WI38 (cell line): Measurements from ENCODE around the gene PDE10A.

Experiments
- H3K4me3 ChIP-seq: 2 replicates; pipeline ENCODE4 v1.5.1; 2011; ENCODE audit warnings: low read depth, mild to moderate bottlenecking, control low read depth, low read length
- TF ChIP-seq, protein P1 (sequence below): IDR thresholded peaks from 2 replicates; pipeline ENCODE4 v1.5.1; 2012; ENCODE audit warnings: low read depth, mild to moderate bottlenecking, control low read depth, low read length

The PDE10A gene

DNA sequence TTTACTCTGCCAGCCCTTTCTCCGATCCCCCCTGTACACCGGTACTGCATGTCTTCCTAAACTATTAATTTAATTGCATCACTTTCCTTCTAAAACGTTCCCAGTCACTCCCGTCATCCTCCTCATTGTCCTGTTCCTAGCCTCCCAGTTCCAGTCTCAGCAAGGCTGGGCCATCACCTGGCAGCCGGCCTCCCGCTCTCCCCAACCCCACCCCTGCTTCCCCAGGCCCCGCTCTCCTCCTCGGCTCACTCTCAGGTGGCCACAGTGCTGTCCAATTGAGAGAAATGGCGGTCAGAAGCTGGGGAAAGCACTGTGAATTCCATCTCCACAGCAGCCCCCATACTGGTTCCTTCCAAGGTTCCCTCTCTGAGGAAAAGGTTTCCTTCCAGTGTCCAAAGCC is 8.9 kb downstream of the PDE10A start:
- TF ChIP-seq, protein P1, sequence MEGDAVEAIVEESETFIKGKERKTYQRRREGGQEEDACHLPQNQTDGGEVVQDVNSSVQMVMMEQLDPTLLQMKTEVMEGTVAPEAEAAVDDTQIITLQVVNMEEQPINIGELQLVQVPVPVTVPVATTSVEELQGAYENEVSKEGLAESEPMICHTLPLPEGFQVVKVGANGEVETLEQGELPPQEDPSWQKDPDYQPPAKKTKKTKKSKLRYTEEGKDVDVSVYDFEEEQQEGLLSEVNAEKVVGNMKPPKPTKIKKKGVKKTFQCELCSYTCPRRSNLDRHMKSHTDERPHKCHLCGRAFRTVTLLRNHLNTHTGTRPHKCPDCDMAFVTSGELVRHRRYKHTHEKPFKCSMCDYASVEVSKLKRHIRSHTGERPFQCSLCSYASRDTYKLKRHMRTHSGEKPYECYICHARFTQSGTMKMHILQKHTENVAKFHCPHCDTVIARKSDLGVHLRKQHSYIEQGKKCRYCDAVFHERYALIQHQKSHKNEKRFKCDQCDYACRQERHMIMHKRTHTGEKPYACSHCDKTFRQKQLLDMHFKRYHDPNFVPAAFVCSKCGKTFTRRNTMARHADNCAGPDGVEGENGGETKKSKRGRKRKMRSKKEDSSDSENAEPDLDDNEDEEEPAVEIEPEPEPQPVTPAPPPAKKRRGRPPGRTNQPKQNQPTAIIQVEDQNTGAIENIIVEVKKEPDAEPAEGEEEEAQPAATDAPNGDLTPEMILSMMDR = no peak

DNA sequence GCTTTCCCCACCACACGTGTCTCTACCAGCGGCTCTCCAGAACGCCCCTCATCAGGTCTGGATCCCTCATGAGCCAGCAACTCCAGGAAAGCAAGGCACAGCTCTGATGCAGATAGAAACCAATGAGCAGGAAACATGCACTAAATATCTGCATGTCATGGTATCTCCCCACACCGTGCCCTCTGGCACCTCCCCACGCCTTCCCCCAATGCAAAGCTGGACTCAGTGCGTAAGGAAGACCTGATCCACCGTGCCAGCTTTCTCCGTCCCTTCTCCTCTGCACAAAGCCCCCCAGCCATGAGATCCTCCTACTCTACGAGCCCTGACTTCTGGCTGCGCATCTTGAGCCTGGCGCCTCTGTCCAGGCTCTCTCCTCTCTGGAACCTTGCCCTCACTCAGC is 9.4 kb downstream of the PDE10A start:
- H3K4me3 ChIP-seq = no peak overlapping the region
- TF ChIP-seq, protein P1 = no peak

More for the DNA sequence above, 8.9 kb downstream of the PDE10A start:
- H3K4me3 ChIP-seq = no peak overlapping the region

DNA sequence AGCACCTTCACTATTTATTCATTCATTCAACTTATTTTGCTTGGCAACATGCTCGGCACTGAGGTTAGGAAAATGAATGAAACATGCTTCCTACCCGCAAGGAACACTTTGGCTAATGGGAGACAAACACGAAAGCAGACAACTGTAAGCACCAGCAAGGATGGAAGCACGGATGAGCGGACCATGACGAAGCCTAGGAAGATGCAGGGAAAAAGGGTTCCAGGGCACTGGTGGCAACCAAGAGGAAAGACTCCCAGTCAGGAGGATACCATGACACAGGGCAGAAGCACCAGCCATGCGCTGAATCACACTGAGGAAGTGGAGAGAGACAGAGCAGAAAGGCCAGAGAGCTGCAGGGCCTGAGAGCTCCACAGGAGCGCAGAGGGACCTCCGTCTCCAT is 9.8 kb downstream of the PDE10A start:
- TF ChIP-seq, protein P1 = no peak
- H3K4me3 ChIP-seq = no peak overlapping the region

DNA sequence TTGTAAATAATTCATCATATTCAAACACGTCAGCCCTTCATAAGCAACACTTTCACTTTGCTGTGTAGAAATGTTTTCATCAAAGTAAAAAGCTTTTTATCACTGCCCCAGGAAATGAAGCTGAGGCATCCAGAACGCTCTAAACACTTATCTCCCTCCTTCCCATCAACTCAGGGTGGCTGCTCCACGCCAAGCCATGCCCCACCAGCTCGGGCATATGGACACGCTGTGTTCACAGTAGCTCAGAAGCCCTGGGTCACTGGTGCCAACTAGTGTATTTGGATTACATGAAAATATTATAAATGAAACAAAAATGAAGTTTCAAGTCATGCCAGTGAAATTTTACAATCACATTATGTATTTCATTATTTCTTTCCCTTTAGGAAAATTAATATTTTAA is 10.3 kb downstream of the PDE10A start:
- no peak overlapping the region for H3K4me3 ChIP-seq
- TF ChIP-seq, protein P1 = no peak

DNA sequence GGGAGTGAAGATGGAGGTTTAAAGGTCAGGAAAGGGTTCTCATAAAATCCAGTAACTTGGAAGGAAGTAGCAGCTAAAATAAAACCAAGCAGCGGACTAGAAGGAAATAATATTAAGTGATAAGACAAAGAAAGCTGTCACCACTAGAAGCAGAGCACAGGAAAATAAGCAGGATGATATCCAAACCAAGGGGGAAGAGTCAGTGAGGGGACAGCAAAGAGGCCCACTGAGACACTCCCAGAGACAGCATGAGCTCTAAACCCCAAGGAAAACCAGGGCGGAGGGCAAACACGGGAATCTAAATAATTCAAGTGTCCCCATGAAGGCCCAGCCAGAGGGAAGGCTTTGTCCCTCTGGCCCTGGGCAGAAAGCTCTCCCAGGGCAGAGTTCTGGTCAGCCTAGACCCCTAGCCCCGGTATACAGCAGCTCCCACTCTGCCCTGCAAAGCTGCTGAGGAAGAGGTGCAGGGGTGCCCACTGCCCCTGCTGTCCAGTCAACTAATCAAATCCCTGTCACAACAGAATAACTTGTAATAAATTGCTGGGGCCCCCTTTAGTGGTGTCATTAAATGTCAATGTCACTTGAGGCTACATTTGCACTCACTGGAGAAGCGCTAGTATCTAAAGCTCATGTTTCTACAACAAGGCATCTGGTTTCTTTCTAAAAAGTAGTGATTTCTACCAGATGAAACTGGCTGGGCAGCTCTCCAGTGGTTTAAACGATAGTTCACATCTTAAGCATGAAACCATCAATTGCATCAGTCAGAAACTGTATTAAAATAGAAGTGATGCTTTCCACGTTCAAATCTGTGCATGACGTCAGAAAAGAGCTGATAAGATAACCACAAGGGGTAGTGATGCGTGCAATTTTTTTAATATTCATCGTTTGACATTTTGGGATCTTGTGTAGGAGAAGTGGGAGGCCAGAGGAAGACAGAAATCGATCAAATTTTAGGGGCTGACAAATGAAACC is 13.6 kb downstream of the PDE10A start:
- TF ChIP-seq, protein P1 = no peak

DNA sequence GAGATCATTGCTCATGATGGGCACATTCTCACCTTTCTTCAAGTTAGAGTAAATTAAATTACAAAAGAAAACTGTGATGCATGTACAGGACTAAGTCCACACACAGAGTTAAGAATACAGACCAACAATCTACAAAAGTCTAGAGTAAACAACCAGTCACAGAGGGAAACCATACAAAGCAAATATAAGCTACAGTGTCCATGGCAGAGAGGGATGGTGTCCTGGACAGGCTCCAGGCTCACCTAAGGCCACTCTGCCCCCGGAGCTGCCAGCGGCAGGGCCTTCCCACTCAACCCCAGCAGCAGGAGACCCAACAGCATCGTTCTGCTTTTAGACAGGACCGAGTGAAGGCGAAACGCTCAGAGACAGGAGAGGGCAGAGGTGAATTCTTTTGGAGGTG is 16.0 kb downstream of the PDE10A start:
- no peak overlapping the region for H3K4me3 ChIP-seq
- TF ChIP-seq, protein P1 = no peak

More for the DNA sequence above, 13.6 kb downstream of the PDE10A start:
- no peak overlapping the region for H3K4me3 ChIP-seq

DNA sequence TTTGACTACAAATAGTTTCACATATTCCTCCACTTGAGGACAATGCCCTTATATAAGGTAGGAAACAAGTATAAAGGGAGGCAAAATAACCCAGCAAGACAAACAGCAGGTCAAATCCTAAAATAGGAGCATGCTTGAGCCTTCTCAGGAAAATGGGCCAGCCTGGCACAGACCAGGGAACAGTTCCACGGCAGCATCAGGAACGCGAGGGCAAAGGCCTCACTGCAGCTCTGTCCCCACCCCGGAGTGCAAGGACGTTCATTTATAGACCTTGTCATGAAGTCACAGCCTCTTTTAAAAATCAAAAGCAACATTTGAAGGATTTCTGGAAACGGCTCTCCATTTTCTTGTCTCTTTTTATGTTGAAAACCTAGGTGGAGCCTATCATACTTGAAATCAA is 17.1 kb downstream of the PDE10A start:
- TF ChIP-seq, protein P1 = no peak
- H3K4me3 ChIP-seq = no peak overlapping the region
